K562 (cell line): ENCODE results near the gene FBXL13. TPM values are rescaled to one million over a fixed set of nuclear protein-coding genes. Genes with fewer than 3 reads are reported as not detected.

Source experiments
- ATAC-seq: fragments of 200-7000 bp; cut with Tn5 transposase; 3 replicates; pipeline ENCODE4 v1.9.1; 2020; ENCODE audit warnings: moderate library complexity
- BruUV-seq: library from RNA; stranded (reverse); fragments of 400-500 nt; replicated peaks from 2 replicates; lab custom pipeline; 2021; lab: Mats Ljungman, UMichigan
- CTCF ChIA-PET: fragments of 300-600 bp; formaldehyde crosslinking; extraction: SDS; loops from one replicate; lab custom pipeline; 2021; ENCODE audit warnings: low intra/inter-chr PET ratio; lab: Yijun Ruan, JAX
- POLR2A ChIA-PET: fragments of 300-600, 350-650 bp; sonication (Branson Sonifier 250); formaldehyde crosslinking; extraction: SDS; loops from one replicate; lab custom pipeline; 2021; ENCODE audit warnings: antibody characterized with exemption, inconsistent platforms; lab: Yijun Ruan, JAX
- DNase-seq, 4 experiments: peaks; one replicate each; pipeline versions ENCODE4 v3.0.0 to v3.0.0-alpha.2; 2011 to 2018; ENCODE audit warnings: low spot score in 3 of 4, mixed read lengths in 3 of 4; ENCODE audit errors: extremely low read depth in 1 of 4
- FAIRE-seq: peaks from 2 replicates; lab custom pipeline; 2011; peaks lifted over from hg19 to GRCh38; lab: Jason Lieb, UNC
- H2AFZ ChIP-seq: 2 replicates; pipeline ENCODE4 v1.6.0; 2011; ENCODE audit warnings: low read depth, low read length, control low read depth, inconsistent platforms
- H3K27ac ChIP-seq: fragments of 200-600 bp; 3 replicates; pipeline ENCODE4 v1.8.0; 2011; ENCODE audit warnings: low read depth, mild to moderate bottlenecking, control low read depth, inconsistent platforms, low read length, moderate library complexity, mixed read lengths; ENCODE audit errors: extremely low read depth
- H3K27me3 ChIP-seq, 2 experiments: fragments of 300-600 bp in 1 of 2; 2 replicates in 1 of 2; 3 replicates in 1 of 2; pipeline versions ENCODE4 v1.6.0 to v1.8.0; 2011; ENCODE audit warnings: inconsistent platforms in 2 of 2, low read length in 2 of 2, mild to moderate bottlenecking in 1 of 2, mixed read lengths in 1 of 2, moderate library complexity in 1 of 2; ENCODE audit not compliant: control insufficient read depth in 2 of 2, insufficient read depth in 2 of 2
- H3K36me3 ChIP-seq: fragments of 300-600 bp; 3 replicates; pipeline ENCODE4 v1.8.0; 2011; ENCODE audit warnings: mild to moderate bottlenecking, low read length, inconsistent platforms; ENCODE audit not compliant: control insufficient read depth, insufficient read depth
- H3K4me1 ChIP-seq, 2 experiments: fragments of 200-600 bp in 1 of 2; replicated peaks in 1 of 2; 2 replicates in 1 of 2; 3 replicates in 1 of 2; pipeline versions ENCODE4 v1.5.1 to v1.8.0; 2011; ENCODE audit warnings: inconsistent platforms in 2 of 2, low read length in 2 of 2, mild to moderate bottlenecking in 1 of 2, mixed read lengths in 1 of 2, moderate library complexity in 1 of 2; ENCODE audit not compliant: control insufficient read depth in 2 of 2, insufficient read depth in 2 of 2
- H3K4me2 ChIP-seq: 2 replicates; pipeline ENCODE4 v1.6.1; 2011; ENCODE audit warnings: low read length, control low read depth, inconsistent platforms, mixed read lengths; ENCODE audit not compliant: insufficient read depth
- H3K4me3 ChIP-seq: fragments of 200-600 bp; sonication (generic), shearing (Covaris generic); 2 replicates; pipeline ENCODE4 v1.5.1; 2016; ENCODE audit warnings: control low read depth, inconsistent platforms
- H3K79me2 ChIP-seq: fragments of 200-600 bp; 3 replicates; pipeline ENCODE4 v1.8.0; 2011; ENCODE audit warnings: low read length, inconsistent platforms; ENCODE audit not compliant: control insufficient read depth, insufficient read depth
- H3K9ac ChIP-seq, 2 experiments: 2 replicates each; pipeline versions ENCODE4 v1.6.0 to v1.6.1; 2011; ENCODE audit warnings: low read depth in 2 of 2, low read length in 2 of 2, control low read depth in 1 of 2, inconsistent platforms in 1 of 2, mild to moderate bottlenecking in 1 of 2, mixed read lengths in 1 of 2; ENCODE audit not compliant: insufficient read depth in 1 of 2
- H3K9me1 ChIP-seq: one replicate; pipeline ENCODE4 v1.6.0; 2011; ENCODE audit warnings: inconsistent platforms, mild to moderate bottlenecking, low read length, moderate library complexity; ENCODE audit not compliant: control insufficient read depth, insufficient read depth
- H3K9me3 ChIP-seq: replicated peaks from 2 replicates; pipeline ENCODE4 v1.5.1; 2011; ENCODE audit warnings: low read depth, low read length, inconsistent platforms; ENCODE audit not compliant: control insufficient read depth, insufficient read depth
- H4K20me1 ChIP-seq: replicated peaks from 2 replicates; pipeline ENCODE4 v1.6.1; 2011; ENCODE audit warnings: low read length, inconsistent platforms, mixed read lengths; ENCODE audit not compliant: control insufficient read depth, insufficient read depth
- AFF1 ChIP-seq, 2 experiments: fragments of 450-650 bp; IDR thresholded peaks; 2 replicates each; pipeline ENCODE4 v1.6.1; 2018; ENCODE audit warnings: mild to moderate bottlenecking in 2 of 2, low read depth in 1 of 2; ENCODE audit not compliant: partially characterized antibody in 2 of 2
- CBFB ChIP-seq: sonication (generic); formaldehyde crosslinking; IDR thresholded peaks from 2 replicates; pipeline ENCODE4 v1.4.0; 2020; ENCODE audit warnings: mild to moderate bottlenecking, missing genetic modification reagents
- CREB3 ChIP-seq: fragments of 450-650 bp; conservative IDR thresholded peaks from 2 replicates; pipeline ENCODE4 v1.6.1; 2016; ENCODE audit warnings: missing genetic modification characterization, low read depth, mild to moderate bottlenecking, missing compliant biosample characterization, moderate library complexity
- HDAC1 ChIP-seq, 2 experiments: fragments of 450-650 bp; IDR thresholded peaks; 2 replicates each; pipeline ENCODE4 v1.6.1; 2016 to 2017; ENCODE audit warnings: inconsistent platforms in 1 of 2, mild to moderate bottlenecking in 1 of 2, moderate library complexity in 1 of 2
- TARDBP ChIP-seq: fragments of 450-650 bp; IDR thresholded peaks from 2 replicates; pipeline ENCODE4 v1.6.1; 2016
- TFAM ChIP-seq: fragments of 250-450 bp; sonication (Bioruptor Pico); conservative IDR thresholded peaks from 2 replicates; pipeline ENCODE4 v1.5.0; 2021; ENCODE audit warnings: mild to moderate bottlenecking, moderate library complexity
- WGBS: fragments of 100-300 bp; shearing (Covaris generic); methylation state at CpG from one replicate; pipeline ENCODE4 v1.1.6; 2016; ENCODE audit warnings: low coverage, mixed read lengths; ENCODE audit not compliant: insufficient coverage; ENCODE audit errors: missing lambda C conversion rate; 5-methylcytosine and 5-hydroxymethylcytosine counted together
- in situ Hi-C: fragments of 300-500 bp; cut with MboI; formaldehyde crosslinking; loops from 4 replicates; pipeline ENCODE4 v1.15.0; 2018; ENCODE audit warnings: inconsistent platforms, mixed read lengths
- intact Hi-C: fragments of 100-400 bp; cut with micrococcal nuclease; formaldehyde crosslinking; loops from 2 replicates; pipeline ENCODE4 v1.14.2; 2022
- polyA plus RNA-seq, 8 experiments: library from polyadenylated mRNA; depleted of rRNA in 4 of 8; stranded (reverse) in 5 of 8; unstranded in 3 of 8; fragments of >200 nt; fragmentation: Nextera tagmentation in 2 of 8; fragmentation: Illumina TruSeq in 1 of 8; extraction: Ambion mirVana in 2 of 8; extraction: Trizol in 1 of 8; gene quantifications; 2 replicates each; pipeline versions ENCODE4 v1.2.1 to v1.2.3, GENCODE V29; 2011 to 2014; ENCODE audit warnings: inconsistent platforms in 1 of 8, missing spikeins in 1 of 8
- total RNA-seq, 7 experiments: library from RNA; depleted of rRNA in 6 of 7; stranded (reverse); fragments of >200 nt in 6 of 7; fragmentation: Illumina TruSeq in 2 of 7; extraction: Trizol in 2 of 7; gene quantifications; 2 replicates each; pipeline versions ENCODE4 v1.2.1 to v1.2.3, GENCODE V29; 2011 to 2021; ENCODE audit warnings: low replicate concordance in 1 of 7

FBXL13 gene
- total and polyA plus RNA-seq, 9 of the 15 experiments (the other 6 are each of a cell fraction or from before 2014, with no cell fraction given) = 16.3 to 55.0 (median 25.4) TPM

- in situ Hi-C loops (loop anchor here (25.0 kb wide), 1 partner anchor 584 kb away; the partner anchor contains the start of gene POLR2J), intact Hi-C loops (no loop called here)
- 26% methylated on average over 2 of the region's 2 CpGs for WGBS
- Histone ChIP-seq H3K79me2 (peaks cover 8% of the 10 kb centered on the region), H3K27me3 (no peaks in the 10 kb centered on the region), H2AFZ (no peak overlapping the region), H4K20me1 (no peaks in the 10 kb centered on the region), H3K9ac (no peak overlapping the region), H3K4me3 (no peak overlapping the region), H3K36me3 (no peaks in the 10 kb centered on the region), H3K27ac (no peak overlapping the region), H3K4me2 (no peak overlapping the region), H3K9me3 (no peaks in the 10 kb centered on the region), H3K4me1 (peaks cover 5 to 6% of the 10 kb centered on the region in 2 experiments; a peak in 3 of 5 replicates), H3K9me1 (no peaks in the 10 kb centered on the region)
- no peak for FAIRE-seq
- DNase-seq = no peak
- ChIA-PET CTCF (interaction anchor here (1.2 kb wide), 1 partner anchor 9 kb away, joined by 4 read pairs; no protein-coding TSS in a partner anchor), POLR2A (interaction anchor here (0.9 to 1.3 kb wide), 2 partner anchors 20 to 259 kb away, joined by 3 to 4 read pairs; no protein-coding TSS in a partner anchor)
- ATAC-seq = no peak
- no peak for TF ChIP-seq TFAM (CRISPR knock-in tag)
- BruUV-seq = no TSS peak
These were observed 3.6 kb downstream of the FBXL13 start for GRCh38 chr7:103071000-103071399.

- no peak for DNase-seq
- POLR2A ChIA-PET = interaction anchor here (0.6 to 1.5 kb wide), 2 partner anchors 9 to 98 kb away, joined by 3 read pairs; no protein-coding TSS in a partner anchor
- TF ChIP-seq HDAC1 (IDR thresholded peaks at IDR 0.05) (no peak), CBFB (CRISPR knock-in tag) (no peak), TARDBP (no peak), CREB3 (tag) (no peak), AFF1 (IDR thresholded peaks at IDR 0.05; ENCODE audit: low read depth in 1 of 2, partially characterized antibody in 2 of 2) (no peak)
- no peaks in the 10 kb centered on the region for H3K36me3 ChIP-seq
- no peaks in the 10 kb centered on the region for H3K9me3 ChIP-seq
- 55% methylated on average over 23 of the region's 23 CpGs for WGBS
- no peak overlapping the region for H2AFZ ChIP-seq
- no peak overlapping the region for H3K9ac ChIP-seq
- no peaks in the 10 kb centered on the region for H3K27me3 ChIP-seq
- H3K79me2 ChIP-seq = no peaks in the 10 kb centered on the region
- in situ Hi-C loops (loop anchor here (5.0 to 25.0 kb wide), 2 partner anchors 316 to 581 kb away; partner anchors contain the start of gene POLR2J), intact Hi-C loops (loop anchor here (10.0 kb wide), 1 partner anchor 336 kb away; no protein-coding TSS in a partner anchor)
- no peak for FAIRE-seq
- H4K20me1 ChIP-seq = no peaks in the 10 kb centered on the region
- peaks cover 0 to 2% of the 10 kb centered on the region in 2 experiments; a peak in 2 of 5 replicates for H3K4me1 ChIP-seq
- no TSS peak for BruUV-seq
- H3K4me3 ChIP-seq = no peak overlapping the region
- H3K27ac ChIP-seq = no peak overlapping the region
- CTCF ChIA-PET = no interaction called here
- H3K9me1 ChIP-seq = no peaks in the 10 kb centered on the region
- no peak for ATAC-seq
- no peak overlapping the region for H3K4me2 ChIP-seq
These were observed 5.9 kb downstream of the FBXL13 start for GRCh38 chr7:103068414-103069403.
